DOHH2 (cell line): ENCODE results near the gene ANGPT4.
A peak's percentile ranks its signal among the peaks of the same experiment; 100 is the strongest.
"Not testable (repeated sequence)": the region's sequence is repeated elsewhere in the genome, so short reads cannot be mapped to it uniquely, and the experiment has no call there.

ENCODE experiments used
- H3F3A ChIP-seq: fragments of 200-600 bp; sonication (generic), shearing (Covaris generic); 2 replicates; pipeline ENCODE4 v1.6.0; 2016; ENCODE audit warnings: antibody characterized with exemption, mild to moderate bottlenecking; ENCODE audit not compliant: control insufficient read depth, insufficient read depth
- H3K27ac ChIP-seq: fragments of 200-600 bp; sonication (generic); 2 replicates; pipeline ENCODE4 v1.5.1; 2014; ENCODE audit warnings: low read depth, mild to moderate bottlenecking, low read length, moderate library complexity
- H3K27me3 ChIP-seq: fragments of 200-600 bp; sonication (generic); 2 replicates; pipeline ENCODE4 v1.6.1; 2014; ENCODE audit warnings: mild to moderate bottlenecking, low read length, mixed read lengths; ENCODE audit not compliant: control insufficient read depth
- H3K36me3 ChIP-seq: fragments of 200-600 bp; sonication (generic); 2 replicates; pipeline ENCODE4 v1.6.1; 2014; ENCODE audit warnings: mild to moderate bottlenecking, low read length, moderate library complexity, mixed read lengths; ENCODE audit not compliant: control insufficient read depth
- H3K4me1 ChIP-seq: fragments of 200-600 bp; sonication (generic); 2 replicates; pipeline ENCODE4 v1.6.1; 2014; ENCODE audit warnings: mild to moderate bottlenecking, low read length, mixed read lengths; ENCODE audit not compliant: control insufficient read depth
- H3K4me2 ChIP-seq: fragments of 200-600 bp; sonication (generic); 2 replicates; pipeline ENCODE4 v1.6.0; 2014; ENCODE audit warnings: mild to moderate bottlenecking, low read length, moderate library complexity
- H3K4me3 ChIP-seq: fragments of 200-600 bp; sonication (generic); 2 replicates; pipeline ENCODE4 v1.5.1; 2014; ENCODE audit warnings: mild to moderate bottlenecking, low read length, mixed read lengths
- H3K79me2 ChIP-seq: fragments of 200-600 bp; sonication (generic); 2 replicates; pipeline ENCODE4 v1.6.1; 2014; ENCODE audit warnings: mild to moderate bottlenecking, low read length, mixed read lengths; ENCODE audit not compliant: control insufficient read depth
- H3K9me2 ChIP-seq: fragments of 200-600 bp; sonication (generic); replicated peaks from 2 replicates; pipeline ENCODE4 v1.6.1; 2014; ENCODE audit warnings: mild to moderate bottlenecking, low read length, mixed read lengths; ENCODE audit not compliant: control insufficient read depth
- H3K9me3 ChIP-seq: fragments of 200-600 bp; sonication (generic); 2 replicates; pipeline ENCODE4 v1.6.1; 2014; ENCODE audit warnings: antibody characterized with exemption, low read length, mixed read lengths; ENCODE audit not compliant: control insufficient read depth, insufficient read depth
- H4K20me1 ChIP-seq: fragments of 200-600 bp; sonication (generic); 2 replicates; pipeline ENCODE4 v1.6.0; 2014; ENCODE audit warnings: low read depth, mild to moderate bottlenecking, antibody characterized with exemption, low read length, moderate library complexity; ENCODE audit not compliant: control insufficient read depth, insufficient read depth
- CTCF ChIP-seq: fragments of 200-600 bp; sonication (generic); IDR thresholded peaks from one replicate; pipeline ENCODE4 v1.5.1; 2014; ENCODE audit warnings: antibody characterized with exemption, mild to moderate bottlenecking, low read depth, low read length; ENCODE audit not compliant: poor library complexity, severe bottlenecking
- EZH2phosphoT487 ChIP-seq: fragments of 200-600 bp; sonication (generic); IDR thresholded peaks from 2 replicates; pipeline ENCODE4 v1.6.1; 2017; ENCODE audit warnings: borderline replicate concordance, mild to moderate bottlenecking, antibody characterized with exemption, low read length, moderate library complexity, mixed read lengths

Gene ANGPT4

GRCh38 chr20:854601-855000 lies 61.5 kb downstream of the ANGPT4 start:
- H3K36me3 ChIP-seq, result no peaks in the 10 kb centered on the region
- no peaks in the 10 kb centered on the region for H3F3A ChIP-seq
- no peaks in the 10 kb centered on the region for H4K20me1 ChIP-seq

GRCh38 chr20:853406-853996 lies 62.6 kb downstream of the ANGPT4 start:
- Histone ChIP-seq H3K79me2 (peaks cover 3% of the 10 kb centered on the region), H3K27ac (no peak overlapping the region), H3K4me3 (no peak overlapping the region), H3F3A (no peaks in the 10 kb centered on the region), H3K4me2 (no peak overlapping the region), H3K4me1 (peaks cover 7% of the 10 kb centered on the region), H3K9me3 (no peaks in the 10 kb centered on the region), H3K9me2 (no peaks in the 10 kb centered on the region), H3K36me3 (no peaks in the 10 kb centered on the region), H3K27me3 (no peaks in the 10 kb centered on the region), H4K20me1 (no peaks in the 10 kb centered on the region)
- TF ChIP-seq EZH2phosphoT487 (no peak), CTCF (no peak)

More at GRCh38 chr20:854601-855000, 61.5 kb downstream of the ANGPT4 start:
- no peaks in the 10 kb centered on the region for H3K27me3 ChIP-seq
- H3K4me1 ChIP-seq, result peaks cover 11% of the 10 kb centered on the region
- H3K9me2 ChIP-seq, result no peaks in the 10 kb centered on the region
- TF ChIP-seq CTCF (no peak), EZH2phosphoT487 (no peak)
- H3K27ac ChIP-seq, result no peak overlapping the region
- no peak overlapping the region for H3K4me3 ChIP-seq
- H3K4me2 ChIP-seq, result no peak overlapping the region
- H3K9me3 ChIP-seq, result no peaks in the 10 kb centered on the region
- no peaks in the 10 kb centered on the region for H3K79me2 ChIP-seq

GRCh38 chr20:848731-849130 lies 67.4 kb downstream of the ANGPT4 start:
- not testable (repeated sequence) for H3K9me2 ChIP-seq, H3K27me3 ChIP-seq, H3F3A ChIP-seq, H4K20me1 ChIP-seq, H3K4me3 ChIP-seq, H3K9me3 ChIP-seq, H3K4me2 ChIP-seq, H3K27ac ChIP-seq
- peaks cover 51% of the 10 kb centered on the region for H3K4me1 ChIP-seq
- peaks cover 49% of the 10 kb centered on the region for H3K79me2 ChIP-seq
- peaks cover 22% of the 10 kb centered on the region for H3K36me3 ChIP-seq

GRCh38 chr20:848193-848592 lies 67.9 kb downstream of the ANGPT4 start:
- Histone ChIP-seq H3K4me3 (peak overlapping the region; percentile 87; the same call in 1 of the 2 replicates), H3K4me1 (peaks cover 54% of the 10 kb centered on the region), H4K20me1 (no peaks in the 10 kb centered on the region), H3K9me2 (no peaks in the 10 kb centered on the region), H3K9me3 (no peaks in the 10 kb centered on the region), H3K79me2 (peaks cover 52% of the 10 kb centered on the region), H3F3A (peaks cover 10% of the 10 kb centered on the region), H3K36me3 (peaks cover 22% of the 10 kb centered on the region), H3K4me2 (peak overlapping the region; percentile 100), H3K27me3 (no peaks in the 10 kb centered on the region), H3K27ac (peak overlapping the region; percentile 90)
- TF ChIP-seq EZH2phosphoT487 (no peak), CTCF (no peak)
